GM23338 (cell line): ENCODE results near the gene ETV4. TPM values are rescaled to one million over a fixed set of nuclear protein-coding genes. Genes with fewer than 3 reads are reported as not detected.

Experiments
- ATAC-seq: fragments of 200-7000 bp; cut with Tn5 transposase; 3 replicates; pipeline ENCODE4 v1.9.1; 2020
- DNase-seq: peaks from one replicate; pipeline ENCODE4 v3.0.0-alpha.2; 2015; ENCODE audit warnings: low spot score
- H2AFZ ChIP-seq: fragments of 200-600 bp; sonication (generic); 2 replicates; pipeline ENCODE4 v1.8.0; 2016; ENCODE audit warnings: antibody characterized with exemption, mild to moderate bottlenecking, moderate library complexity
- H3F3A ChIP-seq: fragments of 200-600 bp; sonication (generic); replicated peaks from 2 replicates; pipeline ENCODE4 v1.8.0; 2017; ENCODE audit warnings: antibody characterized with exemption, mixed run types, low read depth
- H3K27ac ChIP-seq: fragments of 200-600 bp; sonication (generic); 2 replicates; pipeline ENCODE4 v1.6.1; 2016; ENCODE audit warnings: low read depth
- H3K27me3 ChIP-seq: fragments of 200-600 bp; sonication (generic); 2 replicates; pipeline ENCODE4 v1.8.0; 2016; ENCODE audit warnings: mild to moderate bottlenecking, mixed run types, moderate library complexity; ENCODE audit not compliant: insufficient read depth
- H3K36me3 ChIP-seq: fragments of 200-600 bp; sonication (generic); 2 replicates; pipeline ENCODE4 v1.8.0; 2016; ENCODE audit warnings: mild to moderate bottlenecking; ENCODE audit not compliant: insufficient read depth
- H3K4me1 ChIP-seq: fragments of 200-600 bp; sonication (generic); 2 replicates; pipeline ENCODE4 v1.8.0; 2016; ENCODE audit warnings: mild to moderate bottlenecking, moderate library complexity; ENCODE audit not compliant: insufficient read depth
- H3K4me2 ChIP-seq: fragments of 200-600 bp; sonication (generic); 2 replicates; pipeline ENCODE4 v1.7.1; 2017; ENCODE audit warnings: mixed run types
- H3K4me3 ChIP-seq: fragments of 200-600 bp; sonication (generic); 2 replicates; pipeline ENCODE4 v1.6.1; 2016; ENCODE audit warnings: mixed run types
- H3K79me2 ChIP-seq: fragments of 200-600 bp; sonication (generic); replicated peaks from 2 replicates; pipeline ENCODE4 v1.8.0; 2017; ENCODE audit warnings: mild to moderate bottlenecking; ENCODE audit not compliant: insufficient read depth
- H3K9me2 ChIP-seq: fragments of 200-600 bp; sonication (generic); 2 replicates; pipeline ENCODE4 v1.8.0; 2017; ENCODE audit not compliant: insufficient read depth
- H4K20me1 ChIP-seq: fragments of 200-600 bp; sonication (generic); replicated peaks from 2 replicates; pipeline ENCODE4 v1.8.0; 2017; ENCODE audit warnings: mild to moderate bottlenecking; ENCODE audit not compliant: insufficient read depth
- H3K27ac Mint-ChIP-seq: 2 replicates; pipeline ENCODE4 v1.8.0; 2020; ENCODE audit warnings: inconsistent platforms, mild to moderate bottlenecking, moderate library complexity, mixed read lengths
- H3K27me3 Mint-ChIP-seq: 3 replicates; pipeline ENCODE4 v1.8.0; 2022; ENCODE audit warnings: low read depth, mild to moderate bottlenecking, moderate library complexity, mixed read lengths, inconsistent platforms; ENCODE audit not compliant: insufficient read depth, poor library complexity
- H3K36me3 Mint-ChIP-seq: 3 replicates; pipeline ENCODE4 v1.8.0; 2021; ENCODE audit warnings: low read depth, mild to moderate bottlenecking, inconsistent platforms, moderate library complexity, mixed read lengths
- H3K4me1 Mint-ChIP-seq: 3 replicates; pipeline ENCODE4 v1.8.0; 2020; ENCODE audit warnings: mild to moderate bottlenecking, inconsistent platforms, mixed read lengths
- H3K4me3 Mint-ChIP-seq: 3 replicates; pipeline ENCODE4 v1.8.0; 2021; ENCODE audit warnings: moderate library complexity, mild to moderate bottlenecking, inconsistent platforms, mixed read lengths
- H3K9me3 Mint-ChIP-seq: 3 replicates; pipeline ENCODE4 v1.8.0; 2020; ENCODE audit warnings: moderate library complexity, mild to moderate bottlenecking, inconsistent platforms, mixed read lengths
- CREB1 ChIP-seq: fragments of 250-450 bp; sonication (Bioruptor Pico); IDR thresholded peaks from 2 replicates; pipeline ENCODE4 v1.5.0; 2020; ENCODE audit warnings: low read depth, mild to moderate bottlenecking, moderate library complexity
- CTCF ChIP-seq, 2 experiments: fragments of 200-600 bp in 1 of 2; sonication (generic) in 1 of 2; conservative IDR thresholded peaks; 2 replicates each; pipeline versions ENCODE4 v1.5.1 to v1.6.1; 2016 to 2017; ENCODE audit warnings: antibody characterized with exemption in 2 of 2, low read depth in 2 of 2, mild to moderate bottlenecking in 2 of 2, moderate library complexity in 1 of 2
- ETS1 ChIP-seq: IDR thresholded peaks from 2 replicates; pipeline ENCODE4 v1.6.1; 2016; ENCODE audit warnings: antibody characterized with exemption
- EZH2 ChIP-seq: fragments of 200-600 bp; sonication (generic); IDR thresholded peaks from one replicate; pipeline ENCODE4 v1.8.0; 2017; ENCODE audit warnings: antibody characterized with exemption, mild to moderate bottlenecking, low read depth; ENCODE audit not compliant: unreplicated experiment
- EZH2phosphoT487 ChIP-seq: fragments of 200-600 bp; sonication (generic); IDR thresholded peaks from one replicate; pipeline ENCODE4 v1.8.1; 2018; ENCODE audit warnings: antibody characterized with exemption; ENCODE audit not compliant: unreplicated experiment
- JUNB ChIP-seq: IDR thresholded peaks from one replicate; pipeline ENCODE4 v1.6.1; 2016; ENCODE audit warnings: antibody characterized with exemption; ENCODE audit not compliant: unreplicated experiment
- NANOG ChIP-seq: IDR thresholded peaks from 2 replicates; pipeline ENCODE4 v1.6.1; 2016; ENCODE audit warnings: antibody characterized with exemption, borderline replicate concordance
- POLR2AphosphoS5 ChIP-seq: IDR thresholded peaks from 2 replicates; pipeline ENCODE4 v1.6.1; 2016; ENCODE audit warnings: antibody characterized with exemption, low read depth
- REST ChIP-seq: IDR thresholded peaks from one replicate; pipeline ENCODE4 v1.6.1; 2018; ENCODE audit warnings: antibody characterized with exemption; ENCODE audit not compliant: unreplicated experiment
- STAT1 ChIP-seq: IDR thresholded peaks from one replicate; pipeline ENCODE4 v1.6.1; 2016; ENCODE audit warnings: antibody characterized with exemption; ENCODE audit not compliant: unreplicated experiment
- ZNF114 ChIP-seq: fragments of 250-450 bp; sonication (Bioruptor Pico); IDR thresholded peaks from 2 replicates; pipeline ENCODE4 v1.5.0; 2020; ENCODE audit warnings: mild to moderate bottlenecking, moderate library complexity
- ZNF331 ChIP-seq: fragments of 250-450 bp; sonication (Bioruptor Pico); IDR thresholded peaks from 2 replicates; pipeline ENCODE4 v1.5.0; 2020; ENCODE audit warnings: low read depth, mild to moderate bottlenecking, moderate library complexity
- ZNF462 ChIP-seq: fragments of 250-450 bp; sonication (Bioruptor Pico); IDR thresholded peaks from 2 replicates; pipeline ENCODE4 v1.5.0; 2020; ENCODE audit warnings: mild to moderate bottlenecking, moderate library complexity
- polyA plus RNA-seq: library from polyadenylated mRNA; unstranded; fragments of >200 nt; fragmentation: Nextera tagmentation; extraction: Ambion mirVana; gene quantifications from 2 replicates; pipeline ENCODE4 v1.2.1, GENCODE V29; 2016
- total RNA-seq: library from RNA; depleted of rRNA; stranded (reverse); fragments of >200 nt; shearing (Covaris generic); gene quantifications from 2 replicates; pipeline ENCODE4 v1.2.3, GENCODE V29; 2014

ETV4 gene
- total and polyA plus RNA-seq, 2 experiments from 2014 or later = 97.2 to 149 TPM

GRCh38 chr17:43549496-43549895, 3.4 kb upstream of the ETV4 start:
- TF ChIP-seq POLR2AphosphoS5 (no peak), ZNF114 (CRISPR knock-in tag) (no peak), EZH2 (no peak), STAT1 (no peak), ZNF331 (CRISPR knock-in tag) (no peak), ETS1 (no peak), REST (no peak), EZH2phosphoT487 (no peak), ZNF462 (CRISPR knock-in tag) (no peak), CTCF (conservative IDR thresholded peaks at IDR 0.05; ENCODE audit: low read depth in 2 of 2) (no peak), JUNB (no peak), NANOG (no peak), CREB1 (CRISPR knock-in tag) (no peak)
- Histone ChIP-seq H3K27me3 (0 out of 2 replicates have a peak, but pooled peaks cover 13% of the 10 kb centered on the region), H3K79me2 (peaks cover 4% of the 10 kb centered on the region; the same call in 1 of the 2 replicates), H2AFZ (no peak overlapping the region), H3K36me3 (no peaks in the 10 kb centered on the region), H3F3A (peaks cover 11% of the 10 kb centered on the region), H4K20me1 (no peaks in the 10 kb centered on the region), H3K27ac (no peak overlapping the region), H3K9me2 (no peaks in the 10 kb centered on the region), H3K4me2 (peak overlapping the region; percentile 65), H3K4me1 (peaks cover 52% of the 10 kb centered on the region), H3K4me3 (0 out of 2 replicates have a peak overlapping the region, but pooled peaks have one; percentile 9)
- ATAC-seq = no peak
- Mint-ChIP-seq H3K27ac (no peak overlapping the region; the same call in 1 of the 2 replicates), H3K4me1 (peaks cover 52% of the 10 kb centered on the region), H3K36me3 (peaks cover 6% of the 10 kb centered on the region; the same call in 1 of the 3 replicates), H3K9me3 (no peaks in the 10 kb centered on the region; the same call in 2 of the 3 replicates), H3K27me3 (peaks cover 29% of the 10 kb centered on the region), H3K4me3 (no peak overlapping the region)
- peak; percentile 39 for DNase-seq
